Middle frontal gyrus (tissue), 1 donor: ENCODE measurements around the gene SMIM41.

ENCODE experiments used
- DNase-seq: peaks from one replicate; pipeline ENCODE4 v3.0.0-alpha.2; 2015; ENCODE audit warnings: low spot score; ENCODE audit errors: extremely low spot score

The SMIM41 gene

DNA sequence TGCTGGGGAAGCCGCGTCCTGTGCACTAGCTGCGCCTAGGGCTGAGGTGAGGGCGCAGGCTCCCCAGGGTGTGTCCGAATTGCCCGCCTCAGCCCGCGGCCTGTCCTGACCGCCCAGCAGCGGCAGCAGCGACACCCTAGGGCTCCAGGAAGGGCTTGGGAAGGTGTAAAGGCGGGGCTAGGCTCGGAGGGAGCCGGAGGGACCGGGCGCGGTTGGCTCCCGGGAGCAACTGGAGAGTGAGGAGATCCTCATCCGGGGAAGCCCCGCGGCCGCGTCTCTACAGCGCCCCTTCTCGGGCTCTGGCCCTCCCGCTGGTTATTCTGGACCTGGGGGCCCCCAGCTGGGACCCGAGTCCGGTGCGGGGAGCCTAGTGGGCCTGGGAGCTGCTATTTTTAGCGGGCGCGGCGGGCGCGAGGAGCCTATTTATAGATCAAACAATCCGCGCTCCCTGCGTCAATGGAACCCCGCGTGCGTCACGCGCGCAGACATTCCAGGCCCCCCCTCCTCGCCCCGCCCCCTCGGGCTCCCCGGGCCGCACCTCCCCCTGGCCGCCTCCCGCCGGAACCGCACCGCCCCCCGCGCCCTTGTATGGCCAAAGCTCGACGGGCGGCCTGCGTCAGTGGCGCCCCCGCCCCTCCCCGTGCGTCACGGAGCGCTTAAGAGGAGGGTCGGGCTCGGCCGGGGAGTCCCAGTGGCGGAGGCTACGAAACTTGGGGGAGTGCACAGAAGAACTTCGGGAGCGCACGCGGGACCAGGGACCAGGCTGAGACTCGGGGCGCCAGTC is 28.6 kb upstream of the SMIM41 start, which contains the start of gene NR4A1:
TSS of gene NR4A1 (plus strand) at position 685 of the 784 bp plus-strand sequence. CDS start 2,887 bp downstream, outside the sequence.
- DNase-seq, result peak; percentile 83

GRCh38 chr12:52052468-52053186 is 26.9 kb upstream of the SMIM41 start:
- DNase-seq, result no peak

- DNase-seq, result no peak
Observed at GRCh38 chr12:52053536-52054209, 25.8 kb upstream of the SMIM41 start.

GRCh38 chr12:52054231-52054832 is 25.2 kb upstream of the SMIM41 start:
- no peak for DNase-seq

DNA sequence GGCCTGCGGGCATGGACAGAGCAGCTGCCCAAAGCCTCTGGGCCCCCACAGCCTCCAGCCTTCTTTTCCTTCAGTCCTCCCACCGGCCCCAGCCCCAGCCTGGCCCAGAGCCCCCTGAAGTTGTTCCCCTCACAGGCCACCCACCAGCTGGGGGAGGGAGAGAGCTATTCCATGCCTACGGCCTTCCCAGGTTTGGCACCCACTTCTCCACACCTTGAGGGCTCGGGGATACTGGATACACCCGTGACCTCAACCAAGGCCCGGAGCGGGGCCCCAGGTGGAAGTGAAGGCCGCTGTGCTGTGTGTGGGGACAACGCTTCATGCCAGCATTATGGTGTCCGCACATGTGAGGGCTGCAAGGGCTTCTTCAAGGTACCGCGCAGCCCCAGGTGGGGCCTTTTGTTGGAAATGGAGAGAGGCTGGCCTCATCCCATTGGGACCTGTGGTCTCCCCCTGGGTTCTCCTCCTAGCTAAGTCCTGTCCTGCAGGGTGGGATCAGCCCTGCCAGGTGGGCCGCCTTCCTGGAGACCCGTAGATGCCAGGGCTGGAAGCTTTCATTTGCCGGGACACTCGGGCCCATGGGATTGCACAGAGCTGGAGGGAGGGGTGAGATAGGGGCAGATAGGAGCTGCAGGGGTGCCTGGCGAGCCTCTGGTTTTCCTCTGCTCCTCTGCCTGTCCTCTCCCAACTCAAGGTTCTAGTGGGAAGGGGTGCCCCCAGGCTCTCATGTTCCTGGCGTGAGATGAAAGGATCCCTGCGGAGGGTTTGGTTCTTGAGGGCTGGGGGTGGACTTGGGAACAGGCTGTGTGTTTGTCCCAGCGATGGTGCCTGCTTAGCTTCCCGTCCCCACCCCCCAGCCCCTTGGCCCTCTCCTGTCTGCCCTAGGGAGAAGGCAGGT is 24.4 kb upstream of the SMIM41 start:
- DNase-seq, result no peak

- no peak for DNase-seq
Observed at GRCh38 chr12:52055731-52056711, 23.5 kb upstream of the SMIM41 start.

DNA sequence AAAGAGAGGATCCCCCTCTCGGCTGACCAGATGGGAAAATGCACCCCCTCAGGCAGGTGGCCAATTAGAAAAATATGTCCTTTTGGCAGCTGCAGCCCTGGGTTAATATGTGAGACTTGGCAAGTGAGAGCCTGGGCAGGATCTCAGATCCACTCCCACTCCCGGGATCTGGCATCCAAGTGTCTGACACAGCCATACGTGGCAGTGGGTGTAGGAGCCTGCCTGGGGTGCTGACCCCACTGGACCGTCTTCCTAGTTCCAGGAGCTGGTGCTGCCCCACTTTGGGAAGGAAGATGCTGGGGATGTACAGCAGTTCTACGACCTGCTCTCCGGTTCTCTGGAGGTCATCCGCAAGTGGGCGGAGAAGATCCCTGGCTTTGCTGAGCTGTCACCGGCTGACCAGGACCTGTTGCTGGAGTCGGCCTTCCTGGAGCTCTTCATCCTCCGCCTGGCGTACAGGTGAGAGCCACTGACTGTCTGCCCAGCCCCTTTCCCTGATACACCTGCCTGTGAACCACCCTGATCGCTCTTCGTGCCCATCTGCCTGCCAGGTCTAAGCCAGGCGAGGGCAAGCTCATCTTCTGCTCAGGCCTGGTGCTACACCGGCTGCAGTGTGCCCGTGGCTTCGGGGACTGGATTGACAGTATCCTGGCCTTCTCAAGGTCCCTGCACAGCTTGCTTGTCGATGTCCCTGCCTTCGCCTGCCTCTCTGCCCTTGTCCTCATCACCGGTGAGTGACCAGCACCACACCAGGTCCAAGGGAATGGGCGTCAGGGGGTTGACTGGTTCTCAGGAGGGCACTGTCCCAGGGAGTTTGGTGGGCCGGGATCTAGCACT is 22.5 kb upstream of the SMIM41 start:
- DNase-seq, result no peak

- DNase-seq, result no peak
Observed at GRCh38 chr12:52057638-52058576, 21.6 kb upstream of the SMIM41 start.

DNA sequence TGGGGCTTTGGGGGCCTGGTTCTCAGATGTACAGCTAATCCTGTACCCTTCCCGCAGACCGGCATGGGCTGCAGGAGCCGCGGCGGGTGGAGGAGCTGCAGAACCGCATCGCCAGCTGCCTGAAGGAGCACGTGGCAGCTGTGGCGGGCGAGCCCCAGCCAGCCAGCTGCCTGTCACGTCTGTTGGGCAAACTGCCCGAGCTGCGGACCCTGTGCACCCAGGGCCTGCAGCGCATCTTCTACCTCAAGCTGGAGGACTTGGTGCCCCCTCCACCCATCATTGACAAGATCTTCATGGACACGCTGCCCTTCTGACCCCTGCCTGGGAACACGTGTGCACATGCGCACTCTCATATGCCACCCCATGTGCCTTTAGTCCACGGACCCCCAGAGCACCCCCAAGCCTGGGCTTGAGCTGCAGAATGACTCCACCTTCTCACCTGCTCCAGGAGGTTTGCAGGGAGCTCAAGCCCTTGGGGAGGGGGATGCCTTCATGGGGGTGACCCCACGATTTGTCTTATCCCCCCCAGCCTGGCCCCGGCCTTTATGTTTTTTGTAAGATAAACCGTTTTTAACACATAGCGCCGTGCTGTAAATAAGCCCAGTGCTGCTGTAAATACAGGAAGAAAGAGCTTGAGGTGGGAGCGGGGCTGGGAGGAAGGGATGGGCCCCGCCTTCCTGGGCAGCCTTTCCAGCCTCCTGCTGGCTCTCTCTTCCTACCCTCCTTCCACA is 20.7 kb upstream of the SMIM41 start:
- no peak for DNase-seq

GRCh38 chr12:52059582-52060497 is 19.7 kb upstream of the SMIM41 start:
- no peak for DNase-seq

GRCh38 chr12:52060498-52061177 is 18.9 kb upstream of the SMIM41 start:
- no peak for DNase-seq

DNA sequence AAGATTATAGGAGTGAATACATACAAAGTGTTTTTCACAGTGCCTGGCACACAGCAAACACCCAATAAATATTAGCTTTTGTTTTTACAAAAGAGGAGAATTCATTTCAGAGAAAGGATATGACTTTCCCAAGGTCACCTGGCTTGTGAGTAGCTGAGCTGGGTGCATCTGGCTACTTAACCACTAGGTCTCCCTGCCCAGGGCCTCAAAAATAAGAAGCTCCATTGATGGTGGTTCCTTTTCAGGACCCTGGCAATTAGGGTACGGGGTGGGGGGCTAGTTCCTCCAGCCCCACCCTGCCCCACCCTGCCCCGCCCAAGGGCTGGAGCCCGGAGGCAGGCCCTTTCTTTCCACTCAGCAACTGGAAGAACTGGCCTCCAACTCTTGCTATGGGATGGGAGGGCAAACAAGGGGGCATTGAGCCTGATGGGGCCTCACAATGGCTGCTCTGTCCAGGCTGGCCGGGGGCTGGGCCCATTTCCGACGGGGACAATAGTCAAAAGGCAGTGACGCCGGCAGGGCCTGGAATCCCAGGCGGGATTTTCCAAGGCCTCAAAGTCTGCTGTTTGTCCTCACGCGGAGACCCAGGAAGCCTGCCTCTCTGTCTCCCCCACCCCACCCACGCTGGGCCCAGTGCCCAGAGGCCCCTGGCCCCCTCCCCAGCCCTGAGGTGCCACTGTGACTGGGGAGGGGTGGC is 17.9 kb upstream of the SMIM41 start:
- peak; percentile 82 for DNase-seq

GRCh38 chr12:52062167-52063081 is 17.1 kb upstream of the SMIM41 start:
- no peak for DNase-seq
